Caco-2 (cell line): ENCODE results near the gene PPP1R16B. TPM values are rescaled to one million over a fixed set of nuclear protein-coding genes. Genes with fewer than 3 reads are reported as not detected.

Source experiments
- BruUV-seq: library from RNA; stranded (reverse); fragments of 400-500 nt; replicated peaks from 2 replicates; lab custom pipeline; 2021; lab: Mats Ljungman, UMichigan
- CTCF ChIA-PET: fragments of 300-600 bp; sonication (Branson Sonifier 250); formaldehyde crosslinking; loops from one replicate; lab custom pipeline; 2022; ENCODE audit warnings: antibody characterized with exemption; lab: Charles Lee
- POLR2A ChIA-PET: fragments of 300-600 bp; sonication (Branson Sonifier 250); formaldehyde crosslinking; loops from one replicate; lab custom pipeline; 2022; ENCODE audit warnings: antibody characterized with exemption; lab: Charles Lee
- DNase-seq, 2 experiments: peaks; one replicate each; pipeline versions ENCODE4 v3.0.0 to v3.0.0-alpha.2; 2020 to 2022
- H3K27me3 ChIP-seq: replicated peaks from 2 replicates; pipeline ENCODE4 v1.6.0; 2011; ENCODE audit warnings: low read length; ENCODE audit not compliant: control insufficient read depth, insufficient read depth
- H3K36me3 ChIP-seq: 2 replicates; pipeline ENCODE4 v1.5.1; 2011; ENCODE audit warnings: low read length; ENCODE audit not compliant: control insufficient read depth, insufficient read depth
- H3K4me1 ChIP-seq: fragments of 250-450 bp; sonication (Bioruptor Pico); 2 replicates; pipeline ENCODE4 v1.5.1; 2020; ENCODE audit warnings: mild to moderate bottlenecking
- H3K4me3 ChIP-seq: 2 replicates; pipeline ENCODE4 v1.5.1; 2011; ENCODE audit warnings: low read depth, mild to moderate bottlenecking, control low read depth, low read length
- H3K9me3 ChIP-seq: fragments of 250-450 bp; sonication (Bioruptor Pico); 2 replicates; pipeline ENCODE4 v1.5.1; 2020; ENCODE audit warnings: mild to moderate bottlenecking, moderate library complexity
- H3K27ac Mint-ChIP-seq: one replicate; pipeline ENCODE4 v1.8.0; 2022; ENCODE audit warnings: mixed read lengths; ENCODE audit not compliant: unreplicated experiment
- H3K27me3 Mint-ChIP-seq: one replicate; pipeline ENCODE4 v1.8.0; 2022; ENCODE audit warnings: mixed read lengths; ENCODE audit not compliant: insufficient read depth, unreplicated experiment
- H3K36me3 Mint-ChIP-seq: one replicate; pipeline ENCODE4 v1.8.0; 2022; ENCODE audit warnings: mild to moderate bottlenecking, mixed read lengths; ENCODE audit not compliant: insufficient read depth, unreplicated experiment
- H3K4me1 Mint-ChIP-seq: one replicate; pipeline ENCODE4 v1.8.0; 2022; ENCODE audit warnings: low read depth, mixed read lengths; ENCODE audit not compliant: unreplicated experiment
- H3K4me3 Mint-ChIP-seq: one replicate; pipeline ENCODE4 v1.8.0; 2022; ENCODE audit warnings: mild to moderate bottlenecking, moderate library complexity, mixed read lengths; ENCODE audit not compliant: unreplicated experiment
- H3K9me3 Mint-ChIP-seq: one replicate; pipeline ENCODE4 v1.8.0; 2022; ENCODE audit warnings: mixed read lengths; ENCODE audit not compliant: unreplicated experiment
- intact Hi-C: fragments of 100-400 bp; cut with micrococcal nuclease; formaldehyde crosslinking; loops from one replicate; pipeline ENCODE4 v1.10.0; 2022; ENCODE audit not compliant: unreplicated experiment
- total RNA-seq: library from RNA; stranded (reverse); gene quantifications from 2 replicates; pipeline ENCODE4 v1.2.3, GENCODE V29; 2022
- TF ChIP-seq, protein P1 (sequence below), 2 experiments: fragments of 200-600 bp in 1 of 2; IDR thresholded peaks; 1 replicate in 1 of 2; 2 replicates in 1 of 2; pipeline versions ENCODE4 v1.5.1 to v1.8.0; 2011 to 2022; ENCODE audit warnings: antibody characterized with exemption in 1 of 2, control low read depth in 1 of 2, inconsistent platforms in 1 of 2, low read depth in 1 of 2, low read length in 1 of 2, mild to moderate bottlenecking in 1 of 2, moderate library complexity in 1 of 2; ENCODE audit not compliant: insufficient read depth in 1 of 2, severe bottlenecking in 1 of 2, unreplicated experiment in 1 of 2

PPP1R16B gene
- total RNA-seq, 1 experiment from 2014 or later = not detected

DNA sequence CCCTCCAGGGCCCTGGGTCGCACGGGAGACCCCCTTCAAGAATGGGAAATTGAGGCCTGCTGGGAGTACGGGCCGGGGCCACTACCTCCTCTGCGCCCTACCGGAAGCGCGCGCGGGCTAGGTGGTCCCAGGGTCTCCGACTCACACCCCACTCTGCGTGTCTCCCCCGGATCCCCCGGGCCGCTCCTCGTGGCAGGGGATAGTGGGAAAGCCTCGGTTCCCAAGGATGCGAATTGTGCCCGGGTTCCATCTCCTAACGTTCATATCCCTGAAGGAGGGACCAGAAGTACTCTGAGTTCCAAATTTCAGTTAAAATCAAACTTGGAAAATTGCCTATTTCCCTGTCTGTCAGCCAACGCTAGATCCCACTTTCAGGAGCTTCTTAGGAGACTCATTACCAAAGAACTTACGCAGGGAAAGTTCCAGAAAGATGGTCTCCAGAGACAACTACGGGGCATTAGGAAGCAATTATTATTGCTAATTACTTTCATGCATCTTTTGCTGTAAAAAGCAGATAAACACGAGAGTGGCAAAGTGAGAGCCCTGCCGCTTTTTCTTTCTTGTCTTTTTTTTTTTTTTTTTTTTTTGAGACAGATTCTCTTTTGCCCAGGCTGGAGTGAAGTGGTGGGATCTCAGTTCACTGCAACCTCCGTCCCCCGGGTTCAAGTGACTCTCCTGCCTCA lies 121.6 kb downstream of the PPP1R16B start:
- H3K4me1 ChIP-seq = peaks cover 14% of the 10 kb centered on the region
- BruUV-seq = TSS peak; percentile 27

DNA sequence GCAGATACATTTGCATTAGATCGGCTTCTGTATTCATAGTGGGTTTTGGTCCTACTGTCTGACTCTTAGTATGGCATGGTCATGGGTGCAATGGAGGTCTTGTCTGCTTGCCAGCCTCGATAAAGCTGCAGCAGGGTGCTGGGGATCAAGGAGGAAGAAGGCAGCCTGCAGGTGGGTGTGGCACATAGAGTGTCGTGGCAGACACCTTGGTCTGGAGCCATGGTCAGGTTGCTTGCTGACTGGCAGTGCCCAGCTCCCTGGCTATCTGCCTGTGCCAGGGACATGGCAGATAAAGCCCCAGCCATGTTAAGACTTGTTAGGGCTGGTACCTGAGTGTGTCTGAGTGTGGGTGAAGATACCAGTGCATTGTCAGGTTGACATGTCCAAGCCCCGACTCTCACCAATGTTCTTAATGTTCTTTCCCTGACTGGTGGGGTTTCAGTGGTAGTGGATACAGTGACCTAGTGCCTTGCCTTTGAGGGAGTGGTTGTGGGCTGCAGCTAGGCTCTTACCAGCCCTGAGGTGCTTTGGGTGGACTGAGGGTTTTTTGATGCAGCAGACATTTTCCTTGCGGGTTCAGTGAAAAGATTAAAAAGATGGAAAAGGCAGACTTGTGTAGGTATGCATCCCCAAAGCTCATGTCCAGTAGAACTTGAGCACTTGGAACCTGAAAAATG lies 122.5 kb downstream of the PPP1R16B start:
- peak overlapping the region; percentile 93 for H3K4me3 ChIP-seq
- Mint-ChIP-seq H3K27ac (peak overlapping the region; percentile 89), H3K36me3 (peaks cover 73% of the 10 kb centered on the region), H3K27me3 (no peaks in the 10 kb centered on the region), H3K4me1 (peaks cover 32% of the 10 kb centered on the region), H3K4me3 (peak overlapping the region; percentile 92), H3K9me3 (peaks cover 10% of the 10 kb centered on the region)
- no peaks in the 10 kb centered on the region for H3K27me3 ChIP-seq
- no peaks in the 10 kb centered on the region; the same call in 1 of the 2 replicates for H3K36me3 ChIP-seq
- no peaks in the 10 kb centered on the region; the same call in 1 of the 2 replicates for H3K9me3 ChIP-seq
- BruUV-seq = no TSS peak
- TF ChIP-seq, protein P1, sequence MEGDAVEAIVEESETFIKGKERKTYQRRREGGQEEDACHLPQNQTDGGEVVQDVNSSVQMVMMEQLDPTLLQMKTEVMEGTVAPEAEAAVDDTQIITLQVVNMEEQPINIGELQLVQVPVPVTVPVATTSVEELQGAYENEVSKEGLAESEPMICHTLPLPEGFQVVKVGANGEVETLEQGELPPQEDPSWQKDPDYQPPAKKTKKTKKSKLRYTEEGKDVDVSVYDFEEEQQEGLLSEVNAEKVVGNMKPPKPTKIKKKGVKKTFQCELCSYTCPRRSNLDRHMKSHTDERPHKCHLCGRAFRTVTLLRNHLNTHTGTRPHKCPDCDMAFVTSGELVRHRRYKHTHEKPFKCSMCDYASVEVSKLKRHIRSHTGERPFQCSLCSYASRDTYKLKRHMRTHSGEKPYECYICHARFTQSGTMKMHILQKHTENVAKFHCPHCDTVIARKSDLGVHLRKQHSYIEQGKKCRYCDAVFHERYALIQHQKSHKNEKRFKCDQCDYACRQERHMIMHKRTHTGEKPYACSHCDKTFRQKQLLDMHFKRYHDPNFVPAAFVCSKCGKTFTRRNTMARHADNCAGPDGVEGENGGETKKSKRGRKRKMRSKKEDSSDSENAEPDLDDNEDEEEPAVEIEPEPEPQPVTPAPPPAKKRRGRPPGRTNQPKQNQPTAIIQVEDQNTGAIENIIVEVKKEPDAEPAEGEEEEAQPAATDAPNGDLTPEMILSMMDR (IDR thresholded peaks at IDR 0.05; ENCODE audit: insufficient read depth in 1 of 2, low read depth in 1 of 2, low read length in 1 of 2, severe bottlenecking in 1 of 2, unreplicated experiment in 1 of 2) = no peak
- CTCF ChIA-PET = interaction anchor here (0.5 to 1.3 kb wide), 3 partner anchors 14 to 21 kb away, joined by 3 read pairs; no protein-coding TSS in a partner anchor
- peaks cover 20% of the 10 kb centered on the region for H3K4me1 ChIP-seq
- DNase-seq = no peak
- intact Hi-C loops = loop anchor here (1.0 kb wide), 1 partner anchor 34 kb away; the partner anchor contains the start of gene DHX35
- POLR2A ChIA-PET = interaction anchor here (0.7 to 3.3 kb wide), 3 partner anchors 21 to 122 kb away, joined by 3 to 55 read pairs (median 5); partner anchors contain the start of gene DHX35

More for the DNA sequence above, 121.6 kb downstream of the PPP1R16B start:
- H3K27me3 Mint-ChIP-seq = no peaks in the 10 kb centered on the region
- Histone ChIP-seq H3K4me3 (peak overlapping the region; percentile 93), H3K36me3 (no peaks in the 10 kb centered on the region; the same call in 1 of the 2 replicates), H3K27me3 (no peaks in the 10 kb centered on the region), H3K9me3 (no peaks in the 10 kb centered on the region; the same call in 1 of the 2 replicates)
- peak overlapping the region; percentile 89 for H3K27ac Mint-ChIP-seq
- peaks cover 10% of the 10 kb centered on the region for H3K9me3 Mint-ChIP-seq
- CTCF ChIA-PET = interaction anchor here (0.6 to 1.8 kb wide), 11 partner anchors 7 to 122 kb away, joined by 3 to 32 read pairs (median 4); partner anchors contain the start of gene DHX35
- intact Hi-C loops = loop anchor here (1.0 kb wide), 1 partner anchor 35 kb away; the partner anchor contains the start of gene DHX35
- peaks cover 36% of the 10 kb centered on the region for H3K4me1 Mint-ChIP-seq
- TF ChIP-seq, protein P1 (IDR thresholded peaks at IDR 0.05; ENCODE audit: insufficient read depth in 1 of 2, low read depth in 1 of 2, low read length in 1 of 2, severe bottlenecking in 1 of 2, unreplicated experiment in 1 of 2) = no peak
- POLR2A ChIA-PET = interaction anchor here (0.5 to 3.3 kb wide), 14 partner anchors 8 to 152 kb away, joined by 3 to 55 read pairs (median 3); partner anchors contain the start of gene DHX35
- H3K36me3 Mint-ChIP-seq = peaks cover 63% of the 10 kb centered on the region
- peak overlapping the region; percentile 92 for H3K4me3 Mint-ChIP-seq
- no peak for DNase-seq

DNA sequence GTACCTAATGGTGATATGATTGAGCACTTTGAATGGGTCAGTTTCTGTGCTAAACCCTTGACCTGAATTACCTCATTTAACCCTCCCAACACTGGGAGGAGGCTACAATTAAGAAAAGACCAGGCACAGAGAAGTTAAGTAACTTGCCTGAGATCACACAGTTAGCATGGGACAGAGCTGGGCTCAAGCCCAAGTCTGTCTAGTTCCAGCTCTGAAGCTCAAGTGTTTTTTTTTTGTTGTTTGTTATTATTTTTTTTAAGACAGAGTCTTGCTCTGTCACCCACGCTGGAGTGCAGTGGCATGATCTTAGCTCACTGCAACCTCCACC lies 124.7 kb downstream of the PPP1R16B start:
- H3K36me3 ChIP-seq = no peaks in the 10 kb centered on the region; the same call in 1 of the 2 replicates
- TF ChIP-seq, protein P1 (IDR thresholded peaks at IDR 0.05; ENCODE audit: insufficient read depth in 1 of 2, low read depth in 1 of 2, low read length in 1 of 2, severe bottlenecking in 1 of 2, unreplicated experiment in 1 of 2) = no peak
- Mint-ChIP-seq H3K4me1 (peaks cover 33% of the 10 kb centered on the region), H3K27ac (no peak overlapping the region), H3K36me3 (peaks cover 90% of the 10 kb centered on the region), H3K9me3 (peaks cover 2% of the 10 kb centered on the region), H3K27me3 (no peaks in the 10 kb centered on the region), H3K4me3 (no peak overlapping the region)
- H3K27me3 ChIP-seq = no peaks in the 10 kb centered on the region
- no peak for DNase-seq
- H3K4me1 ChIP-seq = peaks cover 21% of the 10 kb centered on the region
- no TSS peak for BruUV-seq
- H3K4me3 ChIP-seq = no peak overlapping the region
- intact Hi-C loops = no loop called here
- POLR2A ChIA-PET = interaction anchor here (0.7 kb wide), 1 partner anchor 24 kb away, joined by 3 read pairs; no protein-coding TSS in a partner anchor
- H3K9me3 ChIP-seq = no peaks in the 10 kb centered on the region; the same call in 1 of the 2 replicates
- CTCF ChIA-PET = interaction anchor here (1.0 kb wide), 1 partner anchor 32 kb away, joined by 5 read pairs; the partner anchor contains the start of gene DHX35
